Left kidney (tissue), 2 donors: Measurements from ENCODE around the gene TCN2. TPM values are rescaled to one million over a fixed set of nuclear protein-coding genes. Genes with fewer than 3 reads are reported as not detected.
"Not testable (repeated sequence)": the region's sequence is repeated elsewhere in the genome, so short reads cannot be mapped to it uniquely, and the experiment has no call there.

Experiments
- DNase-seq: peaks from one replicate; pipeline ENCODE4 v3.0.0-alpha.2; 2013
- polyA plus RNA-seq: library from polyadenylated mRNA; unstranded; fragments of 120-200 nt; gene quantifications from one replicate; pipeline ENCODE4 v1.2.1, GENCODE V29; 2013; ENCODE audit not compliant: insufficient read length

TCN2 gene
- polyA plus RNA-seq, 1 donor, result 65.2 TPM

GRCh38 chr22:30574997-30575671, 31.8 kb upstream of the TCN2 start:
- no peak for DNase-seq

GRCh38 chr22:30575859-30576258, 31.1 kb upstream of the TCN2 start:
- no peak for DNase-seq

GRCh38 chr22:30578481-30578880, 28.5 kb upstream of the TCN2 start:
- no peak for DNase-seq

GRCh38 chr22:30580896-30581295, 26.1 kb upstream of the TCN2 start:
- no peak for DNase-seq

GRCh38 chr22:30582051-30582450, 24.9 kb upstream of the TCN2 start:
- no peak for DNase-seq

- DNase-seq, result no peak
Observed at GRCh38 chr22:30582788-30583545, 24.0 kb upstream of the TCN2 start.

- DNase-seq, result no peak
Observed at GRCh38 chr22:30584441-30584840, 22.5 kb upstream of the TCN2 start.

- no peak for DNase-seq
Observed at GRCh38 chr22:30586414-30586813, 20.6 kb upstream of the TCN2 start.

- DNase-seq, result no peak
Observed at GRCh38 chr22:30591191-30591587, 15.8 kb upstream of the TCN2 start.

GRCh38 chr22:30591588-30592359, 15.2 kb upstream of the TCN2 start, which contains the start of gene PES1:
PES1 (minus strand) TSS chr22:30591910; CDS start chr22:30591833, 77 bp downstream.
- peak; percentile 98 for DNase-seq

- not testable (repeated sequence) for DNase-seq
Observed at GRCh38 chr22:30592360-30592713, 14.6 kb upstream of the TCN2 start.

GRCh38 chr22:30596199-30596598, 10.8 kb upstream of the TCN2 start:
- DNase-seq, result no peak

- no peak for DNase-seq
Observed at GRCh38 chr22:30596886-30597285, 10.1 kb upstream of the TCN2 start.

GRCh38 chr22:30598986-30599385, 8.0 kb upstream of the TCN2 start:
- no peak for DNase-seq

GRCh38 chr22:30600921-30601320, 6.1 kb upstream of the TCN2 start:
- no peak for DNase-seq

- no peak for DNase-seq
Observed at GRCh38 chr22:30601464-30601863, 5.5 kb upstream of the TCN2 start.

- DNase-seq, result no peak
Observed at GRCh38 chr22:30602049-30602448, 4.9 kb upstream of the TCN2 start.

- DNase-seq, result no peak
Observed at GRCh38 chr22:30603801-30604200, 3.2 kb upstream of the TCN2 start.

GRCh38 chr22:30604723-30605122, 2.3 kb upstream of the TCN2 start:
- no peak for DNase-seq

- DNase-seq, result no peak
Observed at GRCh38 chr22:30605449-30606110, 1.4 kb upstream of the TCN2 start.

GRCh38 chr22:30607300-30607930, 441 bp downstream of the TCN2 start:
- DNase-seq, result no peak

GRCh38 chr22:30607939-30608338, 965 bp downstream of the TCN2 start:
- no peak for DNase-seq
